GM18502 (cell line): ENCODE measurements around the gene ANKS1B.
"Not testable (repeated sequence)": the region's sequence is repeated elsewhere in the genome, so short reads cannot be mapped to it uniquely, and the experiment has no call there.

Source experiments
- ATAC-seq: cut with Tn5 transposase; IDR thresholded peaks from one replicate; pipeline ENCODE4 v1.9.1; 2021; ENCODE audit warnings: mild to moderate bottlenecking; ENCODE audit not compliant: unreplicated experiment, poor library complexity

ANKS1B gene

DNA sequence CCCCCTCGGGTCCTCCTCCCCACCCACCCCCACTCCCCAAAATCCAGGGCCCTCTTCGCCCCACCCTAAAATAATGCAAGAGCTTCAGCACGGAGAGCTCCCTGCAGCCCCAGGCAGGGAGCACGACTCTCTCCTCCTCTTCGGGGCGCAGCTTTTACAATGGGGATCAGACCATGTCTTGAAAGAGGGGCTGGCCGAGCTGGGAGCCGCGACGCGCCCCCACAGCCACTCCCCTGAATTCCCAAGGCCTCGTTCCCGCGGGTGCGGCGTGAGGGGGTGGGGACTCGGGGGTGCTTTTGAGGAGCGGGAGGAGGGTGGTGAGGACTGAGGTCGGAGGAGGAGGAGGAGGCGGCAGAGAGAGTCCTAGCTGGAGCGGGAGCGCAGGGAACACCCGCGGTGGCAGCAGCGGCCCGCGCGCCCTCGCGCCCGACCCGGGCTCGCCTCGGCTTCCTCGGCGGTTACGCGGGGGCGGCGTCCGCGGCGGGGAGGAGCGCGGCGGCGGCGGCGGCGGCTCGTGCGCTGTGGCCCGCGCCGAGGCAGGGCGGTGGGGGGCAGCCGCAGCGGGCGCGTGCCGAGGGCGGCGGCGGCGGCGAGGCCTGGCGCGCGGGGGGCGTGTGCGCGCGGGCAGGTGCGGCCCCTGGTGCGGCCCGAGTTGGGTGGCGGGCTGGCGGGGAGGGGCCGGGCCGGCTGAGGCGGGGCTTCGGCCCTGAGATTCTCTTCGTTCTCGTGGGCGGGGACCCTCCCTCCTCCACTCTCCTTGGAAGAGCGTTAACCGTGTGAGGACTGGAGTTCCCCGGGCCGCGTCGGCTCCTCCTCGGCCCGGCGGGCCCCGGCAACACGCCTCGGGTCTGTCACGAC lies at the start of gene ANKS1B:
Gene ANKS1B, minus strand, starts transcription at position 666 of the 858 bp plus-strand sequence. CDS start 699 bp downstream, outside the sequence.
- ATAC-seq, result peak; percentile 74

DNA sequence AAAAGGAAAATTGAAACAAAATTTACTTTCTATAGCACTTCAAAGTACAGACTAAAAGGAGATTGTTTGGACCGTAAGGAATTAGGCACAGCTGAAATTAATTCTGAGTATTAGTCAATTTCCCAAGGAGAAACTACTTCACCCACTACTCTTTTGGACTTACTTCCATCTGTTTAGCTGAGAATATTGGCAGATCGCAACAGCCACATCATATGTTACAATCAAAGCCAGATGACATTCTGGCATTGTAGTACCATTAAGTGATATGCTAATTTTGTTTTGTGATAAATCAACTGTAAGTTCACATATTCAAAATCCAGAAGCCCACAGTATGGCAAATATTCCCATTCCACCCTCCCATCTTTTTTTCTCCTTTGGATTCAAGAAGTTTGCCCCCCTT lies 47.1 kb upstream of the ANKS1B start:
- ATAC-seq, result no peak

- no peak for ATAC-seq
Measured at GRCh38 chr12:100027671-100028070, 42.9 kb upstream of the ANKS1B start.

DNA sequence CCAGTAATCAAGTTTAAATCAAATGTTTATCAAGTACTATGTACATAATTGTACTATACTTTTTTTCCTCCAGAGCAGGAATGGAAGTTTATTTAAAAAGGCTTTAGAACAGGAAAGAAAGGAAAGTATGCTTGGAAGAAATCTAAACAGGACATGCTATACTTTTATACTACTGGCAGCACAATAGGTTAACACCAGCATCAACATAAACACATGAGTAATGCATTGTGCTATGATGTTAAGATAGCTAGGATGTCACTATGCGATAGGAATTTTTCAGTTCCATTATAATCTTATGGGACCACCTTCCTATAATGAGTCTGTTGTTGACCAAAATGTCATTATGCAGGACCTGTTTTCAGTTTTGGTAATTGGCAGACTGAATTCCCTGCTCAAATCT lies 41.5 kb upstream of the ANKS1B start:
- no peak for ATAC-seq

DNA sequence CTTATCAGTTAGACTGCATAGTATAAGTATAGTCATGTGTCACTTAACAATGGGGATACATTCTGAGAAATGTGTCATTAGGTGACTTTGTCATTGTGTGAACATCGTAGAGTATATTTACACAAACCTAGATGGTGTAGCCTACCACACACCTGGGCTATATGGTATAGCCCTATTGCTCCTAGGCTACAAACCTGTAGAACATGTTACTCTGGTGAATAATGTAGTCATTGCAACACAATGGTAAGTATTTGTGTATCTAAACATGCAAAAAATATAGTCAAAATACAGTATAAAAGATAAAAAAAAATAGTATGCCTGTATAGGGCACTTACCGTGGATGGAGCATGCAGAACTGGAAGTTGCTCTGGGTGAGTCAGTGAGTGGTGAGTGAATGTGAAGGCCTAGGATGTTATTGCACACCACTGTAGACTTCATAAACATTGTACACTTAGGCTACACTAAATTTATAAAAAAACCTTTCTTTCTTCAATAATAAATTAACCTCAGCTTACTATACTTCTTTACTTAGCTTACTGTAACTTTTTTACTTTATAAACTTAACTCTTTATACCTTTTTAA lies 40.3 kb upstream of the ANKS1B start:
- ATAC-seq, result no peak

- no peak for ATAC-seq
Measured at GRCh38 chr12:100020370-100020769, 35.6 kb upstream of the ANKS1B start.

DNA sequence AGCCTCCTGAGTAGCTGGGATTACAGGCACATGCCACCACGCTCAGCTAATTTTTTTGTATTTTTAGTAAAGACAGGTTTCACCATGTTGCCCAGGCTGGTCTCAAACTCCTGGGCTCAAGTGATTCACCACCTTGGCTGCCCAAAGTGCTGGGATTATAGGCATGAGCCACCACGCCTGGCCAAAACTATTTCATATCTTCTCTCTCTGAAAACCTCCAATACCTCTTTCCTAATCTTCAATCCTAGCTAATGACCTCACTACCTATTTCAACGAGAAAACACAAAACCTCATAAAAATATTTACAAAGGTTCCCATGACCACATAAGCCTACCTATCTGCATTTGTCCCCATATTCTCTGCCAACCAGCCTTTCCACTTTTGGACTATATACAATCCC lies 32.3 kb upstream of the ANKS1B start:
- no peak for ATAC-seq

DNA sequence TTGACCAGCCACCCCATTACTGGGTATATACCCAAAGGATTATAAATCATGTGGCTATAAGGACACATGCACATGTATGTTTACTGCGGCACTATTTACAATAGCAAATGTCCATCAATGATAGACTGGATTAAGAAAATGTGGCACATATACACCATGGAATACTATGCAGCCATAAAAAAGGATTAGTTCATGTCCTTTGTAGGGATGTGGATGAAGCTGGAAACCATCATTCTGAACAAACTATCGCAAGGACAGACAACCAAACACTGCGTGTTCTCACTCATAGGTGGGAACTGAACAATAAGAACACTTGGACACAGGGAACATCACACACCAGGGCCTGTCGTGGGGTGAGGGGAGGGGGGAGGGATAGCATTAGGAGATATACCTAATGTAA lies 31.6 kb upstream of the ANKS1B start:
- ATAC-seq, result not testable (repeated sequence)

- ATAC-seq, result not testable (repeated sequence)
Measured at GRCh38 chr12:100005846-100006245, 21.1 kb upstream of the ANKS1B start.

GRCh38 chr12:99997806-99998205 lies 13.1 kb upstream of the ANKS1B start:
- ATAC-seq, result no peak

DNA sequence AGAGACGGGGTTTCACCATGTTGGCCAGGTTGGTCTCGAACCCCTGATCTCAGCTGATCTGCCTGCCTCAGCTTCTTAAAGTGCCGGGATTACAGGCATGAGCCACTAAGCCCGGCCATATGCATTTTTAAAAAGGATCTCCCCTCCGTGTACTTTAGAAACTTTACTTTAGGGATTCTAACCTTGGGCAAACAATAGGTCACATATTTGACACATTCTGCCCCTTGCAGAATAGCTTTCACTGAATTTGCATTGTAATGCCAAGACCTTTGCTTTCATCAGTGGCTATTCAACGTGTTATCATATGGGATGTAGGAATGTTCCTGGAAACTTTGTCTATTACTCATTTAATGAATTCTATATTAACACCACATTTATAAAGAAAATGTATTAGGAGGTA lies 11.4 kb upstream of the ANKS1B start:
- no peak for ATAC-seq

GRCh38 chr12:99985631-99986030 lies 895 bp upstream of the ANKS1B start:
- ATAC-seq, result no peak

DNA sequence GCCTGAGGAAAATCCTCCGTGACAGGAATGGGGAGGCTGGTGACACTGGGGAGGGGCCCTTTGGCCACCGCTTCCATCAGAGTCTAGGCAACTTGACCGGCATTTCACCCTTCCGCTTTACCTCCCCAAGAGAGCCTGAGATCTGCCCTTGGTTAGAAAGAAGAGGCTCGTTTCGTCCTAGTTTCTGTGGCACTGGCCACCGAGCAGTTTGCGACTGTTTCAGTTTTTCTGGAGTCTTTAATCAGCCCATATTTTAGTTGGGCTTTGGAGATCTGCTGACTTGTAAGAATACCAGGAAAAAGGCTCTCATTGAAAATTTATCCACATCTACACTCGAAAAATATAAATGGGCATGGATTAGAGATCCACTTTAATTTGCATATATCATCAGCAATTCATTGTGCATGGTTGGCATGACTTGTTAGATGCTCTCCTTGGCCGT lies 414 bp upstream of the ANKS1B start:
- peak; percentile 59 for ATAC-seq

DNA sequence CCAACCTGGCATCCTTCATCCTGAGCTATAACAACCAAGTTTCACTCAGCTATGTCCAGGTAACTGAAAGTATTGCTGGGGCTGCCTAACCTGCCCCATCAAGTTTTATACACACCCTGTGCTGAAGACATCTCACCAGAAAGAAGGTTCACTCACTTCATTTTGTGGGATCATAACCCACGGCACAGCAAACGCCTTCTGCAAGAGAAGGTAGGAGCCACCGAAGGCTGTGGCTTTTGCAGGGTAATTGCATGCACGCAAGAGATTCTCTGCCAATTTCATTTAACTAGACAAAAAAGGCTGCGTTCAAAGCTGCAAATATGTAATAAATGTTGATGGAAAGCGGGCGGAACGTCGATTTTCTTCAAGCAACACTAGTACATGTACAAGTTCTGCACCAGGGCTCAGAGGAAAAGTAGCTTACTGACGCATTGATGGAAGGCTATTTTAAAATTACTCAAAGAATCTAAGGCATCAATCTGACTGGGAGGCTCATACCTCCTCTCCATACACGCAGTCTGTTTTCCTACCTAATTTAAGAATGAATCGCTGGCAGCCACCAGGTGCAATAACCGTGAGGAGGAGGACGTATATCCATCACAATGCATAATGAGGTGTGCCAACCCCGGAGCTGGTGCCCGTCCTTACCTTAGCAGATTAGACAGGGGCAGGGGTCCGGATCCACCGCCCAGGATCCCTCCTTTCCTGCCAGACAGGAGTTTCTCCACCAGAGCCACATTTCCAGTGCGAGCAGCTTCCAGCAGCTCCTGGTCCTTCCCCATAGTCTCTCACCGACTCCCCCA lies 1.1 kb downstream of the ANKS1B start:
- no peak for ATAC-seq

DNA sequence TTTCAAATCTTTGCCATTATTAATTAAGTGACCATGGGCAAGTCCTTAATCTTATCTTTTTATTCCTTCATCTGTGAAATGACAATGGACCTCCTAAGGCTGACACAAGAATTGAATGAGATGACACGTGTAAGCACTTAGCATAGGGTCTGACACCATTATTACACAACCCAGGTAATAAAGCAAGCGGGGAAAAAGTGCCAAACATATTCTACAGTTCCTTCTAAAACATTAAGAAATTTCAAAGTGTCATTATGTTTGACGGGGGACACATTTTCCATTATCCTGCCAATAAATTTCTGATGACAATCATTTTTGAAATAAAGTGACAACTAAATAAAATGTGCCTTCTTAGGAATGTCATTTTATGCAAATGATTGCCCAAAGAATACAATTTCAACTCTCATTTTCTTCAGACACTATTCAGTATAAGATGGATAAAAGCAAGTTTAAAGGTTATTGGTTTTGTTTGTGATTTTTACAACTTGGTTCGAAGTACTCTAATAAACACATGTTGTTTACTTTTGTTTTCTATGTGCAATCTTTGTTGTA lies 3.0 kb downstream of the ANKS1B start:
- ATAC-seq, result no peak

DNA sequence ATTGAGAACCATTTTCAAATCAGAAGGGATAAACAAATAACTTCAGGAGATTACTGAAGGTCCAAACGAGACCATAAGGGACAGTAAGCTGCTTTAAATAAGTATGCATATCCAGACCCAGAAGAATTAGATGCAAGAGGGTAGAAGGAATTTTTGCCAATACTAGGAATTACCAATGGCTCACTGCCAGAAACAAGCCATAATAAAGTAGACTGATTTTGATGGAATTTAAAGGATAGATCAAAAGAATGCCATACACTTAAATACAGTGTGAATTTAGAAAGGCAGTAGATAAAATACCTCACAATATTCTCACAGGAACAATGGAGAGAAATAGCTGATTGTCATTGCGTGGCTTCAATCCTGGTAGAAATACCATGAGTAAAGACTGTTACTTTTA lies 5.3 kb downstream of the ANKS1B start:
- ATAC-seq, result no peak

- no peak for ATAC-seq
Measured at GRCh38 chr12:99978152-99978551, 6.6 kb downstream of the ANKS1B start.

DNA sequence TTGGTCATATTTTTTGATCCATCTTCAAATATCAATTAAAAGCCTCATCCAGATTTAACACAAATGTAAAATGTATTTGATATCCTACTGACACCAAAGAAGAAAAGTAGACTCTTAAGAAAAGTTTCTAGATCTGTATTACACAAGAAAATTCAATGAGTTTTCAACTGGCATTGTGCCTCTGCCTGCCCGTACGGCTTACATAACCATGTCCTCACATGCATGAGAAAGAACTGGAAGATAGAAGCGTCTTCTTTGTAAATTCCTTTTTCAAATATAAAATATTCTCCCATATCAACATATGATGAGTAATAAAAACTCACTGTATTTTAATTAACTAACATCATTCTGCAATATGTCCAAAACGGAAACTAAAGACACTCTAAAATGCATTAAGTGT lies 7.2 kb downstream of the ANKS1B start:
- ATAC-seq, result no peak

GRCh38 chr12:99976762-99977161 lies 8.0 kb downstream of the ANKS1B start:
- no peak for ATAC-seq

- no peak for ATAC-seq
Measured at GRCh38 chr12:99975321-99975720, 9.4 kb downstream of the ANKS1B start.

GRCh38 chr12:99974146-99974545 lies 10.6 kb downstream of the ANKS1B start:
- ATAC-seq, result no peak
